ENCODE data around the gene UGT1A10.
"Not testable (repeated sequence)": the region's sequence is repeated elsewhere in the genome, so short reads cannot be mapped to it uniquely, and the experiment has no call there.

UGT1A10 gene

GRCh38 chr2:233636306-233636705 lies at the start of gene UGT1A10:
Gene UGT1A10 (plus strand): TSS chr2:233636448. CDS start chr2:233636523, 75 bp downstream.
- not testable (repeated sequence) for TF ChIP-seq CTCF (IDR thresholded peaks at IDR 0.05)

GRCh38 chr2:233588400-233588799 lies 47.8 kb upstream of the UGT1A10 start:
- TF ChIP-seq CTCF (IDR thresholded peaks at IDR 0.05): no peak

GRCh38 chr2:233593201-233593600 lies 43.0 kb upstream of the UGT1A10 start:
- TF ChIP-seq CTCF (IDR thresholded peaks at IDR 0.05): no peak

- TF ChIP-seq CTCF (IDR thresholded peaks at IDR 0.05): no peak
These were observed 38.7 kb upstream of the UGT1A10 start for GRCh38 chr2:233597522-233597921.

- TF ChIP-seq CTCF (IDR thresholded peaks at IDR 0.05): no peak
These were observed 37.3 kb upstream of the UGT1A10 start for GRCh38 chr2:233598952-233599351.

- TF ChIP-seq CTCF (IDR thresholded peaks at IDR 0.05): no peak
These were observed 35.9 kb upstream of the UGT1A10 start for GRCh38 chr2:233600386-233600785.

GRCh38 chr2:233602076-233602475 lies 34.2 kb upstream of the UGT1A10 start:
- TF ChIP-seq CTCF (IDR thresholded peaks at IDR 0.05): no peak

- no peak for TF ChIP-seq CTCF (IDR thresholded peaks at IDR 0.05)
These were observed 32.7 kb upstream of the UGT1A10 start for GRCh38 chr2:233603520-233603919.
